ENCODE data around the gene CPXM2.

- TF ChIP-seq FOXK2 (IDR thresholded peaks at IDR 0.05) (no peak), BHLHE40 (IDR thresholded peaks at IDR 0.05; ENCODE audit: borderline replicate concordance) (no peak)
Observed at GRCh38 chr10:123746520-123746919, 145.1 kb downstream of the CPXM2 start.
